OCI-LY7 (cell line): ENCODE measurements around the gene JUN. TPM values are rescaled to one million over a fixed set of nuclear protein-coding genes. Genes with fewer than 3 reads are reported as not detected.

ENCODE experiments used
- BruUV-seq: library from RNA; stranded (reverse); fragments of 400-500 nt; replicated peaks from 2 replicates; lab custom pipeline; 2021; lab: Mats Ljungman, UMichigan
- CTCF ChIA-PET: fragments of 300-600 bp; sonication (Branson Sonifier 250); formaldehyde crosslinking; loops from one replicate; lab custom pipeline; 2022; ENCODE audit warnings: antibody characterized with exemption; ENCODE audit not compliant: unreplicated experiment; lab: Charles Lee
- POLR2A ChIA-PET: fragments of 300-600 bp; sonication (Branson Sonifier 250); formaldehyde crosslinking; loops from one replicate; lab custom pipeline; 2022; ENCODE audit warnings: antibody characterized with exemption; lab: Charles Lee
- DNase-seq: peaks from one replicate; pipeline ENCODE4 v3.0.0-alpha.2; 2015; ENCODE audit warnings: low spot score
- H2AFZ ChIP-seq: fragments of 200-600 bp; sonication (generic), shearing (Covaris generic); 2 replicates; pipeline ENCODE4 v1.6.1; 2014; ENCODE audit warnings: mild to moderate bottlenecking, antibody characterized with exemption, low read length, moderate library complexity
- H3K27ac ChIP-seq: fragments of 200-600 bp; sonication (generic); 2 replicates; pipeline ENCODE4 v1.5.1; 2014; ENCODE audit warnings: mixed run types, low read depth, mild to moderate bottlenecking, moderate library complexity, low read length, inconsistent platforms; ENCODE audit not compliant: poor library complexity, severe bottlenecking
- H3K36me3 ChIP-seq: fragments of 200-600 bp; sonication (generic); 2 replicates; pipeline ENCODE4 v1.6.1; 2014; ENCODE audit warnings: mild to moderate bottlenecking, antibody characterized with exemption, low read length, moderate library complexity, mixed read lengths; ENCODE audit not compliant: insufficient read depth
- H3K4me1 ChIP-seq: fragments of 200-600 bp; sonication (generic); 2 replicates; pipeline ENCODE4 v1.5.1; 2014; ENCODE audit warnings: mild to moderate bottlenecking, low read length; ENCODE audit not compliant: insufficient read depth, poor library complexity, severe bottlenecking
- H3K4me2 ChIP-seq: fragments of 200-600 bp; sonication (generic); 2 replicates; pipeline ENCODE4 v1.6.1; 2014; ENCODE audit warnings: mild to moderate bottlenecking, low read length
- H3K4me3 ChIP-seq: fragments of 200-600 bp; sonication (generic); 2 replicates; pipeline ENCODE4 v1.5.1; 2014; ENCODE audit warnings: mild to moderate bottlenecking, low read depth, low read length; ENCODE audit not compliant: poor library complexity, severe bottlenecking
- H3K79me2 ChIP-seq: fragments of 200-600 bp; sonication (generic); 2 replicates; pipeline ENCODE4 v1.6.1; 2016; ENCODE audit warnings: low read depth, mild to moderate bottlenecking, low read length, moderate library complexity, mixed read lengths; ENCODE audit not compliant: insufficient read depth
- H3K9me2 ChIP-seq: fragments of 200-600 bp; sonication (generic); 2 replicates; pipeline ENCODE4 v1.6.1; 2016; ENCODE audit warnings: mild to moderate bottlenecking, low read length, mixed read lengths; ENCODE audit not compliant: insufficient read depth
- H3K9me3 ChIP-seq: fragments of 200-600 bp; sonication (generic); 2 replicates; pipeline ENCODE4 v1.6.1; 2014; ENCODE audit warnings: mild to moderate bottlenecking, mixed run types, low read length, mixed read lengths
- H4K20me1 ChIP-seq: fragments of 200-600 bp; sonication (generic); 2 replicates; pipeline ENCODE4 v1.6.1; 2014; ENCODE audit warnings: mild to moderate bottlenecking, antibody characterized with exemption, low read length, moderate library complexity, mixed read lengths; ENCODE audit not compliant: insufficient read depth
- EZH2phosphoT487 ChIP-seq: fragments of 200-600 bp; sonication (generic); IDR thresholded peaks from 2 replicates; pipeline ENCODE4 v1.6.1; 2018; ENCODE audit warnings: low read depth, borderline replicate concordance, mild to moderate bottlenecking, mixed run types, antibody characterized with exemption, low read length, moderate library complexity, mixed read lengths
- intact Hi-C: fragments of 100-400 bp; cut with micrococcal nuclease; formaldehyde crosslinking; loops from one replicate; pipeline ENCODE4 v1.10.0; 2022; ENCODE audit not compliant: unreplicated experiment
- total RNA-seq, 2 experiments: library from RNA; depleted of rRNA in 1 of 2; stranded (reverse); fragments of >200 nt in 1 of 2; shearing (Covaris generic) in 1 of 2; gene quantifications; 2 replicates each; pipeline ENCODE4 v1.2.3, GENCODE V29; 2014 to 2022
- TF ChIP-seq, protein P1 (sequence below): fragments of 200-600 bp; sonication (generic); conservative IDR thresholded peaks from 2 replicates; pipeline ENCODE4 v1.5.1; 2014; ENCODE audit warnings: mild to moderate bottlenecking, antibody characterized with exemption, low read length, moderate library complexity, mixed read lengths

The JUN gene
- total RNA-seq, 2 experiments from 2014 or later: 4.2 to 7.7 TPM

DNA sequence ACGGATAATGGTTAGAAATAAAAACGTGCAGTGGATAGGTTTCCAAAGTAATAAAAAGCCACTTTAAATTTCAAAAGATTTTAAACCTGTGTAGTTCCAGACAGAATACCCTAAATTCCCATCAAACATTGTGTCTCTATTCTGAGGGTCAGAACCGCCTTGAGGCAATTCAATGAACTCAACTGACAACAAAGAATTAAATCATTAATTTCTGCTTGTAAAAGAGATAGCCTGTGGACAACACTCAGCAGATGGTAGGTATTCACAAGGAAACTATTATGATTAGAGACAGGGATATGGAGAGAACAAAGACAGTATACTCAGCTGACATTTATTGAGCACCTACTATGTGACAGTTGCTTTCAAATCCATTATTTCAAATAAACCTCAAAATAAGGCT, 35.1 kb upstream of the JUN start:
- DNase-seq: no peak
- BruUV-seq: no TSS peak
- Histone ChIP-seq H3K9me2 (no peaks in the 10 kb centered on the region), H3K4me2 (no peak overlapping the region), H3K9me3 (no peaks in the 10 kb centered on the region), H3K36me3 (no peaks in the 10 kb centered on the region), H2AFZ (no peak overlapping the region), H4K20me1 (no peaks in the 10 kb centered on the region), H3K79me2 (no peaks in the 10 kb centered on the region), H3K27ac (no peak overlapping the region), H3K4me3 (no peak overlapping the region), H3K4me1 (peaks cover 20% of the 10 kb centered on the region)
- POLR2A ChIA-PET: no interaction called here
- intact Hi-C loops: loop anchor here (5.0 kb wide), 1 partner anchor 92 kb away; no protein-coding TSS in a partner anchor
- TF ChIP-seq EZH2phosphoT487: no peak
- TF ChIP-seq, protein P1, sequence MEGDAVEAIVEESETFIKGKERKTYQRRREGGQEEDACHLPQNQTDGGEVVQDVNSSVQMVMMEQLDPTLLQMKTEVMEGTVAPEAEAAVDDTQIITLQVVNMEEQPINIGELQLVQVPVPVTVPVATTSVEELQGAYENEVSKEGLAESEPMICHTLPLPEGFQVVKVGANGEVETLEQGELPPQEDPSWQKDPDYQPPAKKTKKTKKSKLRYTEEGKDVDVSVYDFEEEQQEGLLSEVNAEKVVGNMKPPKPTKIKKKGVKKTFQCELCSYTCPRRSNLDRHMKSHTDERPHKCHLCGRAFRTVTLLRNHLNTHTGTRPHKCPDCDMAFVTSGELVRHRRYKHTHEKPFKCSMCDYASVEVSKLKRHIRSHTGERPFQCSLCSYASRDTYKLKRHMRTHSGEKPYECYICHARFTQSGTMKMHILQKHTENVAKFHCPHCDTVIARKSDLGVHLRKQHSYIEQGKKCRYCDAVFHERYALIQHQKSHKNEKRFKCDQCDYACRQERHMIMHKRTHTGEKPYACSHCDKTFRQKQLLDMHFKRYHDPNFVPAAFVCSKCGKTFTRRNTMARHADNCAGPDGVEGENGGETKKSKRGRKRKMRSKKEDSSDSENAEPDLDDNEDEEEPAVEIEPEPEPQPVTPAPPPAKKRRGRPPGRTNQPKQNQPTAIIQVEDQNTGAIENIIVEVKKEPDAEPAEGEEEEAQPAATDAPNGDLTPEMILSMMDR: no peak
- CTCF ChIA-PET: no interaction called here

DNA sequence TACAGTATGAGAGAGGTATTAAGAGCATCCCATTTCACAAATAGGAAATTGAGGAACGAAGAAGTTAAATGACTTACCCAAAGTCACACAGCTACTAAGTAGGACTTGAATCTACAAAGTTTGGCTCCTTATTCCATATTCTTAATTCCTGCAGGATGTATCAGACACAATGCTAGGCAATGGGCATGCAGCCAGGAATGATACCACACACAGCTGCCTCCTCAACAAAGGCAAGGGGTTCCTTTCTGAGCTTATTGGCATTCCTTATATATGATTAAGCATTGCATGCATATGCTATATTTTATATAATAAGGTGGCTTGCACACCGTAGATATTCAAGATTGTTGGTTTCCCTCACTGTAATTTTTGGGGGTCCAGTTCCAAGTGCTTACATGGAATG, 34.2 kb upstream of the JUN start:
- H3K9me3 ChIP-seq: no peaks in the 10 kb centered on the region
- no TSS peak for BruUV-seq
- TF ChIP-seq EZH2phosphoT487: no peak
- TF ChIP-seq, protein P1: no peak
- H4K20me1 ChIP-seq: no peaks in the 10 kb centered on the region
- intact Hi-C loops: loop anchor here (5.0 kb wide), 1 partner anchor 91 kb away; no protein-coding TSS in a partner anchor
- no peak overlapping the region for H3K4me3 ChIP-seq
- no peak overlapping the region for H3K27ac ChIP-seq
- no peaks in the 10 kb centered on the region for H3K36me3 ChIP-seq
- no peaks in the 10 kb centered on the region for H3K9me2 ChIP-seq
- H3K79me2 ChIP-seq: no peaks in the 10 kb centered on the region
- no peak overlapping the region for H3K4me2 ChIP-seq
- H3K4me1 ChIP-seq: peaks cover 25% of the 10 kb centered on the region
- H2AFZ ChIP-seq: no peak overlapping the region
- ChIA-PET POLR2A (interaction anchor here (0.7 to 1.0 kb wide), 2 partner anchors 45 to 57 kb away, joined by 3 read pairs; no protein-coding TSS in a partner anchor), CTCF (no interaction called here)
- DNase-seq: no peak

DNA sequence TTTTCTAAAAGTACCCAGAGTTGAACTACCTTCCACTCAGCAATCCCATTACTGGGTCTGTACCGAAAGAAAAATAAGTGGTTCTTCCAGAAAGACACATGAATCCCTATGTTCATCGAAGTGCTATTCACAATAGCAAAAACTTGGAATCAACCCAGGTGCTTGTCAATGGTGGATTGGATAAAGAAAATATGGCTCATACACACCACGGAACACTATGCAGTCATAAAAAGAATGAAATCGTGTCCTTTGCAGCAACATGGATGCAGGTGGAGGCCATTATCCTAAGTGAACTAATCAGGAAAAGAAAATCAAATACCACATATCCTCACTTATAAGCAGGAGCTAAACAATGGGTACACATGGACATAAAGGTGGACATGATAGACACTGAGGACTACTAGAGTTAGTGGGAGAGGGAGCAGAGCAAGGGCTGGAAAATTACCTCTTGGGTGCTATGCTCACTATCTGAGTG, 32.9 kb upstream of the JUN start:
- POLR2A ChIA-PET: interaction anchor here (0.7 to 2.0 kb wide), 4 partner anchors 22 to 283 kb away, joined by 3 to 5 read pairs (median 4); no protein-coding TSS in a partner anchor

More for the DNA sequence above, 32.9 kb upstream of the JUN start:
- no peaks in the 10 kb centered on the region for H4K20me1 ChIP-seq
- CTCF ChIA-PET: no interaction called here
- H3K9me2 ChIP-seq: no peaks in the 10 kb centered on the region
- H3K79me2 ChIP-seq: no peaks in the 10 kb centered on the region
- H3K4me1 ChIP-seq: peaks cover 30% of the 10 kb centered on the region
- no peak for DNase-seq
- no peaks in the 10 kb centered on the region for H3K36me3 ChIP-seq
- no peak for TF ChIP-seq EZH2phosphoT487
- TF ChIP-seq, protein P1: no peak
- BruUV-seq: no TSS peak
- intact Hi-C loops: loop anchor here (5.0 kb wide), 1 partner anchor 89 kb away; no protein-coding TSS in a partner anchor
- H2AFZ ChIP-seq: peak overlapping the region; percentile 99
- H3K4me3 ChIP-seq: peak overlapping the region; percentile 75
- no peaks in the 10 kb centered on the region for H3K9me3 ChIP-seq
- H3K27ac ChIP-seq: peak overlapping the region; percentile 74
- peak overlapping the region; percentile 99 for H3K4me2 ChIP-seq
